Stimulated activated CD4-positive, alpha-beta T cell treated with anti-CD3 and anti-CD28 coated beads, Interleukin-4, amount 100 ng/mL, for 4 hours (primary cell): ENCODE results near the gene LRRC18.

Experiments used
- DNase-seq, 2 experiments: peaks; one replicate each; pipeline ENCODE4 v3.0.0-alpha.2; 2020

Gene LRRC18

DNA sequence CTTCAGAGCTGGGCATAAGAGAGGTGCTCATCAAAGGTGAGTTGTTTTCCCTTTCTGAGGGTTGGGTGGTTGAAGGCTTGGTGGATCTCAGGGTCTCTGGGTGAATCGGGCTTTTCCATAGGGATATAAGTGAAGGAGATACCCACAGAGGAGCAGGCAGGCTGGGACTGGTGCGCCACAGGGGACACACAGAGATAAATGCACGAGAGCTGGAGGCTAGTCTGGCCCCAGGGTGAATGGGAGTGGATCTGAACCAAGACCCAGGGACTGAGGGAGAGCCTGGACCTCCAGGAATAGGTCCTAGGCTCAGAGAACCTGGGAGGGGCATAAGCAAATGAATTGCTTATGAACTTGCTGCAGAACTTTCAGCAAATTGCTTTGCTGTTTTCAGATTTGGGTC lies 61.5 kb downstream of the LRRC18 start:
- DNase-seq: no peak

DNA sequence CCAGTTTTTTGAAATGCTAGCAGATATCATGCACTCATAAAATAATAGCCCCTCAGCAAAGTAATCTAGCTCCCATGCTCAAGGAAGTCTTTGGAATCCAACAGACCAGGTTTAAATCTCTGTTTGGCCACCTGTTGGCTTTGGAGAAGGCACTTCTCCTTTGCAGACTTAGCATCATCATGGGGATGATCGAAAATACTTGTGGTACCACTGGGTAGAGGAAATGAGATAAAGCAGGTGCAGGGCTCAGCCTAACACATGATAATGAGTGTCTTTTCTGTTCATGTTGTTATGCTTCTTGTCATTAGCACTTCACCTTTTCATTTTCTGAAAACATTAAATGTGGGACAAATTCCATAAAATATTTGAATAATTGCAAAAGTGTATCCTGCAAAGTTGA lies 67.4 kb downstream of the LRRC18 start:
- DNase-seq: no peak
